Left lung (tissue), 10 donors: ENCODE data around the gene TCAF1. TPM values are rescaled to one million over a fixed set of nuclear protein-coding genes. Genes with fewer than 3 reads are reported as not detected.
"Not testable (repeated sequence)": the region's sequence is repeated elsewhere in the genome, so short reads cannot be mapped to it uniquely, and the experiment has no call there.

Experiments
- ATAC-seq: fragments of 200-7000 bp; cut with Tn5 transposase; one replicate; pipeline ENCODE4 v1.9.1; 2020; ENCODE audit warnings: moderate library complexity
- DNase-seq, 4 donors: peaks; one replicate each; pipeline ENCODE4 v3.0.0-alpha.2; 2013 to 2020
- H3K27ac ChIP-seq, 2 donors: fragments of 200-600 bp; sonication (generic) in 1 of 2; one replicate each; pipeline versions ENCODE4 v1.5.0 to v1.8.0; 2020 to 2021
- H3K27me3 ChIP-seq, 2 donors: fragments of 200-600 bp; sonication (generic) in 1 of 2; one replicate each; pipeline versions ENCODE4 v1.5.0 to v1.8.0; 2020 to 2021
- H3K36me3 ChIP-seq, 2 donors: fragments of 200-600 bp; sonication (generic) in 1 of 2; one replicate each; pipeline versions ENCODE4 v1.5.0 to v1.8.0; 2020 to 2021
- H3K4me1 ChIP-seq, 2 donors: fragments of 200-600 bp; one replicate each; pipeline ENCODE4 v1.8.0; 2021
- H3K4me3 ChIP-seq, 2 donors: fragments of 200-600 bp; sonication (generic) in 1 of 2; one replicate each; pipeline versions ENCODE4 v1.5.0 to v1.8.0; 2020 to 2021; ENCODE audit warnings: mild to moderate bottlenecking in 1 of 2
- H3K9me3 ChIP-seq, 2 donors: fragments of 200-600 bp; sonication (generic) in 1 of 2; one replicate each; pipeline versions ENCODE4 v1.5.0 to v1.8.0; 2020 to 2021
- CTCF ChIP-seq, 2 donors: fragments of 200-600 bp; sonication (generic) in 1 of 2; IDR thresholded peaks; one replicate each; pipeline versions ENCODE4 v1.5.0 to v1.8.0; 2021; ENCODE audit warnings: antibody characterized with exemption in 2 of 2
- intact Hi-C, 2 donors: fragments of 100-400 bp; cut with DNase I; formaldehyde crosslinking; loops; one replicate each; pipeline versions ENCODE4 v1.11.2 to v1.14.2; 2022
- polyA plus RNA-seq, 6 donors: library from polyadenylated mRNA; unstranded; fragments of 120-200 nt; gene quantifications; one replicate each; pipeline ENCODE4 v1.2.1, GENCODE V29; 2013; ENCODE audit not compliant: insufficient read length in 6 of 6
- total RNA-seq, 2 donors: library from RNA; stranded (reverse); fragmentation: NEBNext Ultra II Directional; extraction: Animal tissue kit (Norgen Biotek cat#: 25700); gene quantifications; one replicate each; pipeline ENCODE4 v1.2.1, GENCODE V29; 2021
- donor health status: DM: no; HTN: yes; CAD: no.
- donor health status: DM: no; HTN: no; CAD: no.

TCAF1 gene
- total and polyA plus RNA-seq, 8 donors, result 39.4 to 135 (median 101) TPM

- H3K27ac ChIP-seq, H3K36me3 ChIP-seq, H3K27me3 ChIP-seq, H3K9me3 ChIP-seq, intact Hi-C loops, H3K4me1 ChIP-seq: not testable (repeated sequence)
- H3K4me3 ChIP-seq, result peak overlapping the region; percentile 19 to 28
- peak; percentile 58 to 72 for TF ChIP-seq CTCF (IDR thresholded peaks at IDR 0.05)
- peak; percentile 91 for ATAC-seq
- DNase-seq, result peak in 2 of 4 donors; percentile 90 to 99
Measured at GRCh38 chr7:143837223-143837622, 64.8 kb downstream of the TCAF1 start.

GRCh38 chr7:143836622-143837021, 65.4 kb downstream of the TCAF1 start:
- ATAC-seq, result peak; percentile 96
- intact Hi-C loops, H3K27ac ChIP-seq, H3K9me3 ChIP-seq, H3K36me3 ChIP-seq, H3K27me3 ChIP-seq, H3K4me1 ChIP-seq: not testable (repeated sequence)
- H3K4me3 ChIP-seq, result peak overlapping the region in 1 of 2 donors; percentile 32
- peak in 2 of 4 donors; percentile 97 to 98 for DNase-seq

- H3K36me3 ChIP-seq, H3K4me1 ChIP-seq, DNase-seq, H3K27me3 ChIP-seq, H3K9me3 ChIP-seq, intact Hi-C loops, H3K27ac ChIP-seq: not testable (repeated sequence)
- ATAC-seq, result peak; percentile 26
- peak overlapping the region in 1 of 2 donors; percentile 32 for H3K4me3 ChIP-seq
Measured at GRCh38 chr7:143836088-143836487, 65.9 kb downstream of the TCAF1 start.

GRCh38 chr7:143826578-143826977, 75.4 kb downstream of the TCAF1 start:
- H3K27ac ChIP-seq, ATAC-seq, H3K4me3 ChIP-seq, H3K36me3 ChIP-seq, intact Hi-C loops, H3K9me3 ChIP-seq, H3K27me3 ChIP-seq, H3K4me1 ChIP-seq, DNase-seq: not testable (repeated sequence)

- H3K27ac ChIP-seq, intact Hi-C loops, H3K4me3 ChIP-seq, H3K9me3 ChIP-seq, H3K36me3 ChIP-seq, DNase-seq, H3K4me1 ChIP-seq, H3K27me3 ChIP-seq: not testable (repeated sequence)
- ATAC-seq, result peak; percentile 78
Measured at GRCh38 chr7:143824295-143825135, 77.5 kb downstream of the TCAF1 start.

- H3K4me1 ChIP-seq, ATAC-seq, H3K27me3 ChIP-seq, H3K9me3 ChIP-seq, H3K27ac ChIP-seq, H3K4me3 ChIP-seq, DNase-seq, H3K36me3 ChIP-seq, intact Hi-C loops: not testable (repeated sequence)
Measured at GRCh38 chr7:143823634-143824294, 78.2 kb downstream of the TCAF1 start.

GRCh38 chr7:143821392-143822277, 80.3 kb downstream of the TCAF1 start:
- H3K9me3 ChIP-seq, DNase-seq, H3K27me3 ChIP-seq, ATAC-seq, H3K36me3 ChIP-seq, H3K27ac ChIP-seq, H3K4me1 ChIP-seq, H3K4me3 ChIP-seq, intact Hi-C loops: not testable (repeated sequence)

GRCh38 chr7:143817873-143818272, 84.1 kb downstream of the TCAF1 start:
- H3K4me1 ChIP-seq, intact Hi-C loops, H3K36me3 ChIP-seq, H3K4me3 ChIP-seq, H3K9me3 ChIP-seq, H3K27ac ChIP-seq, H3K27me3 ChIP-seq, DNase-seq: not testable (repeated sequence)
- ATAC-seq, result peak; percentile 78

GRCh38 chr7:143816471-143817133, 85.4 kb downstream of the TCAF1 start:
- H3K36me3 ChIP-seq, H3K9me3 ChIP-seq, DNase-seq, H3K27ac ChIP-seq, H3K4me1 ChIP-seq, H3K27me3 ChIP-seq, intact Hi-C loops, H3K4me3 ChIP-seq: not testable (repeated sequence)
- peak; percentile 17 for ATAC-seq

- H3K4me1 ChIP-seq, H3K4me3 ChIP-seq, H3K9me3 ChIP-seq, H3K27me3 ChIP-seq, intact Hi-C loops, DNase-seq, H3K27ac ChIP-seq, H3K36me3 ChIP-seq, ATAC-seq: not testable (repeated sequence)
Measured at GRCh38 chr7:143810639-143811038, 91.3 kb downstream of the TCAF1 start.

- H3K27me3 ChIP-seq, DNase-seq, H3K4me3 ChIP-seq, H3K4me1 ChIP-seq, H3K36me3 ChIP-seq, H3K27ac ChIP-seq, intact Hi-C loops, H3K9me3 ChIP-seq: not testable (repeated sequence)
- ATAC-seq, result peak; percentile 82
Measured at GRCh38 chr7:143806664-143807071, 95.3 kb downstream of the TCAF1 start.
